PC-3 (cell line): Measurements from ENCODE around the gene RGS17. TPM values are rescaled to one million over a fixed set of nuclear protein-coding genes. Genes with fewer than 3 reads are reported as not detected.

ENCODE experiments used
- ATAC-seq: fragments of 200-7000 bp; cut with Tn5 transposase; 2 replicates; pipeline ENCODE4 v1.9.1; 2020; ENCODE audit warnings: mild to moderate bottlenecking, moderate library complexity
- BruUV-seq: library from RNA; stranded (reverse); fragments of 400-500 nt; replicated peaks from 2 replicates; lab custom pipeline; 2021; lab: Mats Ljungman, UMichigan
- CTCF ChIA-PET: fragments of 300-600 bp; sonication (Branson Sonifier 250); formaldehyde crosslinking; loops from one replicate; lab custom pipeline; 2022; ENCODE audit warnings: antibody characterized with exemption; lab: Charles Lee
- POLR2A ChIA-PET: fragments of 300-600 bp; sonication (Branson Sonifier 250); formaldehyde crosslinking; loops from one replicate; lab custom pipeline; 2022; ENCODE audit warnings: antibody characterized with exemption; ENCODE audit not compliant: unreplicated experiment; lab: Charles Lee
- DNase-seq: peaks from one replicate; pipeline ENCODE4 v3.0.0-alpha.2; 2015
- H2AFZ ChIP-seq: fragments of 300-600 bp; sonication (generic); 2 replicates; pipeline ENCODE4 v1.6.0; 2016; ENCODE audit warnings: antibody characterized with exemption, low read length
- H3F3A ChIP-seq: fragments of 300-600 bp; sonication (generic); one replicate; pipeline ENCODE4 v1.6.0; 2017; ENCODE audit warnings: antibody characterized with exemption, low read length, control low read depth, mild to moderate bottlenecking; ENCODE audit not compliant: unreplicated experiment
- H3K27ac ChIP-seq: fragments of 300-600 bp; sonication (generic); 2 replicates; pipeline ENCODE4 v1.5.1; 2016; ENCODE audit warnings: mild to moderate bottlenecking, low read length
- H3K27me3 ChIP-seq: fragments of 300-600 bp; sonication (generic); 2 replicates; pipeline ENCODE4 v1.6.1; 2016; ENCODE audit warnings: low read length, mixed read lengths
- H3K36me3 ChIP-seq: fragments of 300-600 bp; sonication (generic); 2 replicates; pipeline ENCODE4 v1.6.1; 2016; ENCODE audit warnings: low read depth, mixed run types, low read length, mixed read lengths
- H3K4me1 ChIP-seq: fragments of 300-600 bp; sonication (generic); 2 replicates; pipeline ENCODE4 v1.5.1; 2016; ENCODE audit warnings: low read length; ENCODE audit not compliant: insufficient read depth
- H3K4me2 ChIP-seq: fragments of 300-600 bp; sonication (generic); 2 replicates; pipeline ENCODE4 v1.6.0; 2016; ENCODE audit warnings: low read length
- H3K4me3 ChIP-seq: fragments of 300-600 bp; sonication (generic); 2 replicates; pipeline ENCODE4 v1.5.1; 2016; ENCODE audit warnings: mild to moderate bottlenecking, low read length, mixed read lengths
- H3K79me2 ChIP-seq: fragments of 300-600 bp; sonication (generic); 2 replicates; pipeline ENCODE4 v1.6.1; 2017; ENCODE audit warnings: low read length, mixed read lengths
- H3K9ac ChIP-seq: fragments of 300-600 bp; sonication (generic); 2 replicates; pipeline ENCODE4 v1.6.0; 2016; ENCODE audit warnings: mild to moderate bottlenecking, low read length
- H3K9me2 ChIP-seq: fragments of 300-600 bp; sonication (generic); replicated peaks from 2 replicates; pipeline ENCODE4 v1.6.1; 2016; ENCODE audit warnings: mixed run types, low read length, mixed read lengths
- H3K9me3 ChIP-seq: fragments of 300-600 bp; sonication (generic); 2 replicates; pipeline ENCODE4 v1.6.1; 2016; ENCODE audit warnings: low read length, mixed read lengths
- H4K20me1 ChIP-seq: fragments of 300-600 bp; sonication (generic); 2 replicates; pipeline ENCODE4 v1.6.1; 2016; ENCODE audit warnings: low read length, mixed read lengths
- EZH2 ChIP-seq: fragments of 300-600 bp; sonication (generic); IDR thresholded peaks from one replicate; pipeline ENCODE4 v1.6.1; 2017; ENCODE audit warnings: antibody characterized with exemption, mild to moderate bottlenecking, low read length; ENCODE audit not compliant: unreplicated experiment
- EZH2phosphoT487 ChIP-seq: fragments of 300-600 bp; sonication (generic); IDR thresholded peaks from 2 replicates; pipeline ENCODE4 v1.6.1; 2018; ENCODE audit warnings: mild to moderate bottlenecking, antibody characterized with exemption, low read length, borderline replicate concordance
- intact Hi-C: fragments of 100-400 bp; cut with micrococcal nuclease; formaldehyde crosslinking; loops from 2 replicates; pipeline ENCODE4 v1.9.0; 2023
- total RNA-seq: library from RNA; depleted of rRNA; stranded (reverse); fragments of >200 nt; gene quantifications from 2 replicates; pipeline ENCODE4 v1.2.3, GENCODE V29; 2014
- TF ChIP-seq, protein P1 (sequence below): fragments of 300-600 bp; sonication (generic); conservative IDR thresholded peaks from 2 replicates; pipeline ENCODE4 v1.5.1; 2017; ENCODE audit warnings: antibody characterized with exemption, low read depth, mild to moderate bottlenecking, low read length

The RGS17 gene
- total RNA-seq, 1 experiment from 2014 or later: 1.4 TPM

DNA sequence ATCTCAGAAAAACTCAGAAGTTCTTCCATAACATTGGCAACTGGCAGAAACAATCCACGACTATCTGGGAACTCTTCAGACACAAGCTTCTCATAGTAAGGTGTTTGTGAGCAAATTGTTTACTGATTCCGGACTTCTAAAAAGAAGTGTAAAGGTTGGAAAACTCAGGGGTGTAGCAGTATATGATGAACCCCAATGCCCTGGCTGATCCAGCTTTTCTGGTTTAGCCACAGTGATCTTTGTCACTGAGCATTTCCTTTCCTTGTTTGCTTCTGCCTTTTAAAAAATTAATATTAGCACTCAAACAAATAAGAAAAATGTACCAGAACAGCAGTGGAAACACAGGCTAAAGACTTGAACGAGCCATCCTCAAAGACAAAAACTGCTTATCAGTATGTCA, 4.9 kb downstream of the RGS17 start:
- H3K27me3 ChIP-seq: no peaks in the 10 kb centered on the region
- no peak for ATAC-seq
- no peak overlapping the region for H2AFZ ChIP-seq
- ChIA-PET CTCF (interaction anchor here (1.2 kb wide), 1 partner anchor 18 kb away, joined by 4 read pairs; no protein-coding TSS in a partner anchor), POLR2A (no interaction called here)
- 0 out of 2 replicates have a peak overlapping the region, but pooled peaks have one; percentile 29 for H3K4me2 ChIP-seq
- no peak overlapping the region for H3K27ac ChIP-seq
- no peak overlapping the region for H3K4me3 ChIP-seq
- no peaks in the 10 kb centered on the region for H3K79me2 ChIP-seq
- no TSS peak for BruUV-seq
- H3K9me3 ChIP-seq: no peaks in the 10 kb centered on the region
- no peak overlapping the region for H3K9ac ChIP-seq
- no peaks in the 10 kb centered on the region for H3K9me2 ChIP-seq
- intact Hi-C loops: loop anchor here (5.0 kb wide), 1 partner anchor 34 kb away; no protein-coding TSS in a partner anchor
- H3F3A ChIP-seq: no peaks in the 10 kb centered on the region
- no peak for DNase-seq
- peaks cover 30% of the 10 kb centered on the region for H3K4me1 ChIP-seq
- H4K20me1 ChIP-seq: no peaks in the 10 kb centered on the region
- TF ChIP-seq EZH2 (no peak), EZH2phosphoT487 (no peak)
- TF ChIP-seq, protein P1, sequence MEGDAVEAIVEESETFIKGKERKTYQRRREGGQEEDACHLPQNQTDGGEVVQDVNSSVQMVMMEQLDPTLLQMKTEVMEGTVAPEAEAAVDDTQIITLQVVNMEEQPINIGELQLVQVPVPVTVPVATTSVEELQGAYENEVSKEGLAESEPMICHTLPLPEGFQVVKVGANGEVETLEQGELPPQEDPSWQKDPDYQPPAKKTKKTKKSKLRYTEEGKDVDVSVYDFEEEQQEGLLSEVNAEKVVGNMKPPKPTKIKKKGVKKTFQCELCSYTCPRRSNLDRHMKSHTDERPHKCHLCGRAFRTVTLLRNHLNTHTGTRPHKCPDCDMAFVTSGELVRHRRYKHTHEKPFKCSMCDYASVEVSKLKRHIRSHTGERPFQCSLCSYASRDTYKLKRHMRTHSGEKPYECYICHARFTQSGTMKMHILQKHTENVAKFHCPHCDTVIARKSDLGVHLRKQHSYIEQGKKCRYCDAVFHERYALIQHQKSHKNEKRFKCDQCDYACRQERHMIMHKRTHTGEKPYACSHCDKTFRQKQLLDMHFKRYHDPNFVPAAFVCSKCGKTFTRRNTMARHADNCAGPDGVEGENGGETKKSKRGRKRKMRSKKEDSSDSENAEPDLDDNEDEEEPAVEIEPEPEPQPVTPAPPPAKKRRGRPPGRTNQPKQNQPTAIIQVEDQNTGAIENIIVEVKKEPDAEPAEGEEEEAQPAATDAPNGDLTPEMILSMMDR: no peak
- H3K36me3 ChIP-seq: no peaks in the 10 kb centered on the region

DNA sequence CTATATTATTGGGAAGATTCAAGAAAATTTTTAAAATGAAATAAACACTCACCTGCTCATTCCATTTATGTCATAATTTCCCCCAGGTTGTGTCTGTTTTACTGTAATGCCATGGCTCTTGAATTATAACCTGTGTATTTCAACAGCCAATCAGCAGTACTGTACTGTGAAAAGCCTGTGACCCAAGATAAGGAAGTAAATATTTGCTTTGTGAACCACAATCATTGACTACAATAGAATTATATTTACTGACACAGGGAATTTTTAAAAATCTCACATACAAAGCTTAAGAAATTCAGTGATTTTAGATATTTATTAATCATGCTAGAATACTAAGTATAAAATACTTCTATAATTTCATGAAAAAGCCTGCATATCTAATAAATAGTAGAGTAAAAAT, 6.0 kb downstream of the RGS17 start:
- H3F3A ChIP-seq: no peaks in the 10 kb centered on the region
- ATAC-seq (peak; percentile 69), DNase-seq (peak; percentile 47)
- BruUV-seq: no TSS peak
- no peaks in the 10 kb centered on the region for H3K27me3 ChIP-seq
- no peaks in the 10 kb centered on the region for H3K79me2 ChIP-seq
- H3K9me3 ChIP-seq: no peaks in the 10 kb centered on the region
- CTCF ChIA-PET: no interaction called here
- H4K20me1 ChIP-seq: no peaks in the 10 kb centered on the region
- POLR2A ChIA-PET: no interaction called here
- H3K27ac ChIP-seq: no peak overlapping the region
- H3K4me2 ChIP-seq: peak overlapping the region; percentile 10; the same call in 1 of the 2 replicates
- H2AFZ ChIP-seq: no peak overlapping the region
- no peaks in the 10 kb centered on the region for H3K9me2 ChIP-seq
- no peak for TF ChIP-seq EZH2phosphoT487
- no peak for TF ChIP-seq EZH2
- TF ChIP-seq, protein P1: no peak
- no peaks in the 10 kb centered on the region for H3K36me3 ChIP-seq
- H3K4me3 ChIP-seq: no peak overlapping the region
- no peak overlapping the region for H3K9ac ChIP-seq
- intact Hi-C loops: loop anchor here (5.0 kb wide), 1 partner anchor 33 kb away; no protein-coding TSS in a partner anchor
- H3K4me1 ChIP-seq: peaks cover 30% of the 10 kb centered on the region

DNA sequence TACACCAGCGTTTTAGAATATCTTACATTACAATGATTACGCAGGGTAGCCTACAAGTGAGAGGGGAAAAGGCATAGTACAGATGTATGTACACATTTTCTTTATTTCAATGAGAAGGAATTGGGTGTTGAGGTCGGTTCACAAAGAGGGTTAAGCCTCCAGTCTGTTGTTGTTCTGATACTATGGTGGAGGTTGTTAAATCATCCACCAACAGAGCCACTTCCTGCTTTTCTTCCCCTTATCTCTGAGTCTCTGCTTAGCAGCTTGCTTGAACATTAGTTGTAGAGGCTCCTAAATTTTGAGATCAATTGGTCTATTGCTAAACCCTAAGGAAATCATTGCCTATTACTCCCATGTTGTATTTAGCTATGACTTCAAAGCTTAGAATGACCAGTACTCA, 7.3 kb downstream of the RGS17 start:
- ATAC-seq (no peak), DNase-seq (no peak)
- POLR2A ChIA-PET: no interaction called here
- no peaks in the 10 kb centered on the region for H3K79me2 ChIP-seq
- no peak overlapping the region for H3K9ac ChIP-seq
- H2AFZ ChIP-seq: no peak overlapping the region
- TF ChIP-seq, protein P1: no peak
- no peak for TF ChIP-seq EZH2phosphoT487
- no peak for TF ChIP-seq EZH2
- H3K9me3 ChIP-seq: no peaks in the 10 kb centered on the region
- no peaks in the 10 kb centered on the region for H4K20me1 ChIP-seq
- H3K36me3 ChIP-seq: no peaks in the 10 kb centered on the region
- CTCF ChIA-PET: no interaction called here
- H3K9me2 ChIP-seq: no peaks in the 10 kb centered on the region
- H3K4me1 ChIP-seq: peaks cover 32% of the 10 kb centered on the region
- intact Hi-C loops: no loop called here
- BruUV-seq: no TSS peak
- no peak overlapping the region for H3K4me3 ChIP-seq
- no peak overlapping the region for H3K27ac ChIP-seq
- H3F3A ChIP-seq: no peaks in the 10 kb centered on the region
- H3K27me3 ChIP-seq: no peaks in the 10 kb centered on the region
- H3K4me2 ChIP-seq: no peak overlapping the region
